Keratinocyte (primary cell): ENCODE data around the gene FADS3. TPM values are rescaled to one million over a fixed set of nuclear protein-coding genes. Genes with fewer than 3 reads are reported as not detected.

Experiments used
- DNase-seq: peaks from one replicate; pipeline ENCODE4 v3.0.0-alpha.2; 2011; ENCODE audit warnings: low read depth, missing footprints, low spot score
- FAIRE-seq: peaks from 2 replicates; lab custom pipeline; 2011; peaks lifted over from hg19 to GRCh38; lab: Jason Lieb, UNC
- H2AFZ ChIP-seq: 2 replicates; pipeline ENCODE4 v1.6.0; 2012; ENCODE audit warnings: low read length, control low read depth, inconsistent platforms; ENCODE audit not compliant: control insufficient read depth
- H3K27ac ChIP-seq: 2 replicates; pipeline ENCODE4 v1.5.1; 2011; ENCODE audit warnings: low read length; ENCODE audit not compliant: control insufficient read depth, insufficient read depth
- H3K27me3 ChIP-seq: 3 replicates; pipeline ENCODE4 v1.6.0; 2011; ENCODE audit warnings: low read length; ENCODE audit not compliant: control insufficient read depth, insufficient read depth; ENCODE audit errors: extremely low read depth
- H3K36me3 ChIP-seq, 2 experiments: 2 replicates in 1 of 2; 3 replicates in 1 of 2; pipeline ENCODE4 v1.5.1; 2011; ENCODE audit warnings: low read length in 2 of 2, mild to moderate bottlenecking in 1 of 2; ENCODE audit not compliant: control insufficient read depth in 2 of 2, insufficient read depth in 2 of 2; ENCODE audit errors: extremely low read depth in 1 of 2
- H3K4me1 ChIP-seq: 3 replicates; pipeline ENCODE4 v1.5.1; 2011; ENCODE audit warnings: low read length; ENCODE audit not compliant: control insufficient read depth, insufficient read depth; ENCODE audit errors: extremely low read depth
- H3K4me2 ChIP-seq: 3 replicates; pipeline ENCODE4 v1.6.0; 2011; ENCODE audit warnings: low read depth, low read length; ENCODE audit not compliant: control insufficient read depth, insufficient read depth; ENCODE audit errors: extremely low read depth
- H3K4me3 ChIP-seq, 3 experiments: fragments of 200-600 bp in 1 of 3; sonication (generic) in 1 of 3; 2 replicates in 2 of 3; 3 replicates in 1 of 3; pipeline ENCODE4 v1.5.1; 2011 to 2016; ENCODE audit warnings: low read length in 3 of 3, mild to moderate bottlenecking in 3 of 3, control low read depth in 2 of 3, inconsistent platforms in 1 of 3, low read depth in 1 of 3, mixed read lengths in 1 of 3, mixed run types in 1 of 3, moderate library complexity in 1 of 3; ENCODE audit not compliant: control insufficient read depth in 2 of 3, insufficient read depth in 2 of 3; ENCODE audit errors: extremely low read depth in 1 of 3
- H3K79me2 ChIP-seq: 2 replicates; pipeline ENCODE4 v1.6.0; 2012; ENCODE audit warnings: low read length; ENCODE audit not compliant: control insufficient read depth, insufficient read depth
- H3K9ac ChIP-seq: 3 replicates; pipeline ENCODE4 v1.6.0; 2011; ENCODE audit warnings: low read length; ENCODE audit not compliant: control insufficient read depth, insufficient read depth; ENCODE audit errors: extremely low read depth
- H3K9me1 ChIP-seq: 3 replicates; pipeline ENCODE4 v1.6.0; 2011; ENCODE audit warnings: low read length; ENCODE audit not compliant: control insufficient read depth, insufficient read depth; ENCODE audit errors: extremely low read depth
- H3K9me3 ChIP-seq: 2 replicates; pipeline ENCODE4 v1.5.1; 2012; ENCODE audit warnings: low read depth, low read length; ENCODE audit not compliant: control insufficient read depth
- H4K20me1 ChIP-seq: 3 replicates; pipeline ENCODE4 v1.6.0; 2011; ENCODE audit warnings: low read length; ENCODE audit not compliant: control insufficient read depth, insufficient read depth; ENCODE audit errors: extremely low read depth
- CTCF ChIP-seq, 3 experiments: IDR thresholded peaks in 1 of 3; conservative IDR thresholded peaks in 1 of 3; optimal IDR thresholded peaks in 1 of 3; 2 replicates in 2 of 3; 3 replicates in 1 of 3; pipeline versions ENCODE3 to v1.5.1; 2011; ENCODE audit warnings: low read length in 3 of 3, mild to moderate bottlenecking in 3 of 3, moderate library complexity in 2 of 3, control low read depth in 1 of 3, inconsistent platforms in 1 of 3; ENCODE audit not compliant: insufficient read depth in 2 of 3; ENCODE audit errors: extremely low read depth in 1 of 3
- EZH2 ChIP-seq: IDR thresholded peaks from one replicate; pipeline ENCODE4 v1.6.1; 2012; ENCODE audit warnings: inconsistent platforms, mild to moderate bottlenecking, low read length, moderate library complexity
- dilution Hi-C: fragments of 300-500 bp; cut with MboI; formaldehyde crosslinking; loops from one replicate; pipeline ENCODE4 v1.7.0; 2020; ENCODE audit warnings: low sequenced_read_pairs; ENCODE audit not compliant: extremely low pct_ligation_motif_present
- polyA plus RNA-seq, 5 experiments: library from polyadenylated mRNA; depleted of rRNA in 3 of 5; stranded (reverse) in 3 of 5; stranded (forward) in 1 of 5; unstranded in 1 of 5; fragments of >200 nt; gene quantifications; 1 replicate in 1 of 5; 2 replicates in 3 of 5; 3 replicates in 1 of 5; pipeline versions ENCODE4 v1.2.1 to v1.2.3, GENCODE V29; 2011 to 2012; ENCODE audit warnings: missing spikeins in 2 of 5, low read depth in 1 of 5, low replicate concordance in 1 of 5

Gene FADS3
- polyA plus RNA-seq, 1 donor (not counting 4 experiments of a cell fraction or from before 2014, with no cell fraction given) = 33.9 TPM

GRCh38 chr11:61918251-61918937, 27.0 kb upstream of the FADS3 start:
- H4K20me1 ChIP-seq = no peaks in the 10 kb centered on the region
- H2AFZ ChIP-seq = no peak overlapping the region
- dilution Hi-C loops = loop anchor here (25.0 kb wide), 1 partner anchor 169 kb away; no protein-coding TSS in a partner anchor
- no peaks in the 10 kb centered on the region for H3K36me3 ChIP-seq
- H3K4me2 ChIP-seq = peak overlapping the region; percentile 87
- no peak overlapping the region for H3K27ac ChIP-seq
- no peaks in the 10 kb centered on the region for H3K4me1 ChIP-seq
- H3K79me2 ChIP-seq = no peaks in the 10 kb centered on the region
- TF ChIP-seq CTCF (optimal IDR thresholded peaks at IDR 0.05 in 1 of 3, IDR thresholded peaks at IDR 0.05 in 1 of 3, conservative IDR thresholded peaks at IDR 0.05 in 1 of 3; ENCODE audit: extremely low read depth in 1 of 3, insufficient read depth in 2 of 3, low read length in 3 of 3) = no peak
- TF ChIP-seq EZH2 = peak; percentile 46
- no peak overlapping the region for H3K4me3 ChIP-seq
- DNase-seq (no peak), FAIRE-seq (no peak)
- no peaks in the 10 kb centered on the region for H3K9me3 ChIP-seq
- H3K9me1 ChIP-seq = no peaks in the 10 kb centered on the region
- peaks cover 56% of the 10 kb centered on the region for H3K27me3 ChIP-seq
- no peak overlapping the region for H3K9ac ChIP-seq

GRCh38 chr11:61917334-61918109, 26.2 kb upstream of the FADS3 start, which contains the start of gene RAB3IL1:
Gene RAB3IL1, minus strand, starts transcription at chr11:61917566. Its CDS starts 199 bp downstream, at chr11:61917367.
- TF ChIP-seq CTCF (optimal IDR thresholded peaks at IDR 0.05 in 1 of 3, IDR thresholded peaks at IDR 0.05 in 1 of 3, conservative IDR thresholded peaks at IDR 0.05 in 1 of 3; ENCODE audit: extremely low read depth in 1 of 3, insufficient read depth in 2 of 3, low read length in 3 of 3) (no peak), EZH2 (peak; percentile 41)
- H3K9ac ChIP-seq = peak within 1 kb of the TSS; percentile 56
- H3K4me3 ChIP-seq = peak within 1 kb of the TSS; percentile 38 to 57 (median 52)
- no peaks in the 10 kb centered on the region for H4K20me1 ChIP-seq
- no peaks in the 10 kb centered on the region for H3K9me1 ChIP-seq
- H3K36me3 ChIP-seq = no peaks in the 10 kb centered on the region
- H3K27me3 ChIP-seq = peaks cover 48% of the 10 kb centered on the region
- H2AFZ ChIP-seq = peak within 1 kb of the TSS; percentile 53
- H3K27ac ChIP-seq = no peak within 1 kb of the TSS
- FAIRE-seq = no peak
- DNase-seq = no peak
- H3K79me2 ChIP-seq = no peaks in the 10 kb centered on the region
- dilution Hi-C loops = loop anchor here (25.0 kb wide), 1 partner anchor 170 kb away; no protein-coding TSS in a partner anchor
- peak within 1 kb of the TSS; percentile 87 for H3K4me2 ChIP-seq
- H3K4me1 ChIP-seq = no peaks in the 10 kb centered on the region
- H3K9me3 ChIP-seq = no peaks in the 10 kb centered on the region
